Activated CD8-positive, alpha-beta memory T cell treated with anti-CD3 and anti-CD28 coated beads, Interleukin-2, amount 50 U/mL, for 48 hours (primary cell): ENCODE measurements around the gene ZDHHC14.

Experiments used
- DNase-seq: peaks from one replicate; pipeline ENCODE4 v3.0.0-alpha.2; 2020

ZDHHC14 gene

GRCh38 chr6:157520117-157520406 is 139.1 kb downstream of the ZDHHC14 start:
- no peak for DNase-seq

GRCh38 chr6:157520596-157521361 is 139.8 kb downstream of the ZDHHC14 start:
- no peak for DNase-seq

GRCh38 chr6:157521362-157522335 is 140.7 kb downstream of the ZDHHC14 start:
- DNase-seq: no peak

- DNase-seq: no peak
Measured at GRCh38 chr6:157522472-157522871, 141.5 kb downstream of the ZDHHC14 start.

GRCh38 chr6:157524735-157525134 is 143.7 kb downstream of the ZDHHC14 start:
- DNase-seq: no peak

- no peak for DNase-seq
Measured at GRCh38 chr6:157525292-157525889, 144.4 kb downstream of the ZDHHC14 start.

- DNase-seq: no peak
Measured at GRCh38 chr6:157525918-157526425, 145.0 kb downstream of the ZDHHC14 start.

- DNase-seq: no peak
Measured at GRCh38 chr6:157527471-157527907, 146.5 kb downstream of the ZDHHC14 start.

GRCh38 chr6:157528931-157529653 is 148.1 kb downstream of the ZDHHC14 start:
- DNase-seq: no peak

GRCh38 chr6:157529654-157530039 is 148.7 kb downstream of the ZDHHC14 start:
- no peak for DNase-seq

- no peak for DNase-seq
Measured at GRCh38 chr6:157530126-157530525, 149.1 kb downstream of the ZDHHC14 start.

- DNase-seq: no peak
Measured at GRCh38 chr6:157530724-157531168, 149.8 kb downstream of the ZDHHC14 start.

- no peak for DNase-seq
Measured at GRCh38 chr6:157531169-157531985, 150.4 kb downstream of the ZDHHC14 start.

- DNase-seq: no peak
Measured at GRCh38 chr6:157531986-157532365, 151.0 kb downstream of the ZDHHC14 start.

GRCh38 chr6:157533048-157533871 is 152.3 kb downstream of the ZDHHC14 start:
- no peak for DNase-seq

GRCh38 chr6:157534134-157534871 is 153.3 kb downstream of the ZDHHC14 start:
- no peak for DNase-seq

GRCh38 chr6:157534977-157535339 is 154.0 kb downstream of the ZDHHC14 start:
- no peak for DNase-seq

GRCh38 chr6:157535340-157536222 is 154.6 kb downstream of the ZDHHC14 start:
- no peak for DNase-seq

- DNase-seq: no peak
Measured at GRCh38 chr6:157536223-157536545, 155.2 kb downstream of the ZDHHC14 start.
